Vagina (tissue), 2 donors: ENCODE measurements around the gene HLA-DQB1.

Experiments used
- CTCF ChIP-seq, 3 experiments: fragments of 450-650 bp in 2 of 3; fragments of 200-600 bp in 1 of 3; sonication (generic) in 1 of 3; IDR thresholded peaks; one replicate each; pipeline ENCODE4 v1.5.1; 2017 to 2019; ENCODE audit warnings: antibody characterized with exemption in 3 of 3, mild to moderate bottlenecking in 2 of 3, moderate library complexity in 2 of 3
- POLR2AphosphoS5 ChIP-seq, 2 donors: sonication (generic); formaldehyde crosslinking; IDR thresholded peaks; one replicate each; pipeline ENCODE4 v1.9.0; 2017; ENCODE audit warnings: antibody characterized with exemption in 2 of 2, mild to moderate bottlenecking in 2 of 2, low read depth in 1 of 2; ENCODE audit not compliant: insufficient read depth in 1 of 2

GRCh38 chr6:32679492-32679891 lies 13.0 kb upstream of the HLA-DQB1 start:
- TF ChIP-seq CTCF (IDR thresholded peaks at IDR 0.05) = no peak
- no peak for TF ChIP-seq POLR2AphosphoS5 (IDR thresholded peaks at IDR 0.05; ENCODE audit: insufficient read depth in 1 of 2, low read depth in 1 of 2)
